ENCODE data around the gene PLIN3.
"Not testable (repeated sequence)": the region's sequence is repeated elsewhere in the genome, so short reads cannot be mapped to it uniquely, and the experiment has no call there.

The PLIN3 gene

GRCh38 chr19:4806384-4806783, 61.1 kb downstream of the PLIN3 start:
- DNase-seq: no peak

GRCh38 chr19:4805140-4805539, 62.3 kb downstream of the PLIN3 start:
- DNase-seq: not testable (repeated sequence)

- peak; percentile 69 to 71 for DNase-seq
Measured at GRCh38 chr19:4803736-4804695, 63.5 kb downstream of the PLIN3 start.

GRCh38 chr19:4802711-4803110, 64.8 kb downstream of the PLIN3 start:
- no peak for DNase-seq

GRCh38 chr19:4801085-4801619, 66.3 kb downstream of the PLIN3 start:
- no peak for DNase-seq

- DNase-seq: no peak
Measured at GRCh38 chr19:4800591-4801081, 66.8 kb downstream of the PLIN3 start.

- no peak for DNase-seq
Measured at GRCh38 chr19:4795400-4795799, 72.1 kb downstream of the PLIN3 start.

GRCh38 chr19:4794971-4795370, 72.5 kb downstream of the PLIN3 start:
- no peak for DNase-seq

- not testable (repeated sequence) for DNase-seq
Measured at GRCh38 chr19:4793278-4793677, 74.2 kb downstream of the PLIN3 start.

- not testable (repeated sequence) for DNase-seq
Measured at GRCh38 chr19:4792866-4793195, 74.6 kb downstream of the PLIN3 start.

- peak in 1 of 2 donors; percentile 22 for DNase-seq
Measured at GRCh38 chr19:4792019-4792865, 75.2 kb downstream of the PLIN3 start.

- peak; percentile 100 for DNase-seq
Measured at GRCh38 chr19:4791183-4792018, 76.1 kb downstream of the PLIN3 start, which contains the start of gene FEM1A. TSS of gene FEM1A (plus strand) at chr19:4791734. CDS start at chr19:4791855, 121 bp downstream.
